Stimulated activated CD4-positive, alpha-beta T cell treated with anti-CD3 and anti-CD28 coated beads, Interleukin-15, amount 100 ng/mL, for 1 hour (primary cell): ENCODE measurements around the gene BCKDHB.
"Not testable (repeated sequence)": the region's sequence is repeated elsewhere in the genome, so short reads cannot be mapped to it uniquely, and the experiment has no call there.

ENCODE experiments used
- DNase-seq, 2 donors: peaks; one replicate each; pipeline ENCODE4 v3.0.0-alpha.2; 2020; ENCODE audit warnings: low read depth in 1 of 2, low spot score in 1 of 2

BCKDHB gene

GRCh38 chr6:80106418-80107235 is at the start of gene BCKDHB:
Gene BCKDHB, plus strand, starts transcription at chr6:80106671. Its CDS starts 23 bp downstream, at chr6:80106694.
- peak; percentile 91 to 94 for DNase-seq

GRCh38 chr6:80060774-80061173 is 45.7 kb upstream of the BCKDHB start:
- no peak for DNase-seq

- not testable (repeated sequence) for DNase-seq
Measured at GRCh38 chr6:80068146-80068545, 38.3 kb upstream of the BCKDHB start.

GRCh38 chr6:80070431-80070830 is 36.0 kb upstream of the BCKDHB start:
- not testable (repeated sequence) for DNase-seq

DNA sequence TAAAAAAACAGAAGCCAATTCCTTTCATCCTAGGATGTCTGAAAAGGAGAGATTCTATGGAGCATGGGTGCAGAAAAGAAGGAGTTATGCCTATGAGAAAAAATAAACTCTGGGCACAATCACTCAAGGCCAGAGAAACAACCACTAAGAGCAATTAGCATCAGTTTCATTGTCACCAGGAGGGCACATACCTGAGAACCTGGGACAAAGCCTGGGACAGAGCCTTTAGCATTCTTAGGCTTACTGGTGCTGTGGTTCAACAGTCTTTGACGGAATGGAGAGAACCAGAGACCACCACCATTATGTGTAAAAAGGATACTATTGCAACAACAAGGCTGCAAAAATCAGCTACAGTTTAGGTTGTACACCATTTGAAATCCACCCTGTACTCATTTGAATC is 29.4 kb upstream of the BCKDHB start:
- DNase-seq = no peak

- DNase-seq = no peak
Measured at GRCh38 chr6:80088637-80089036, 17.8 kb upstream of the BCKDHB start.

GRCh38 chr6:80091506-80091905 is 15.0 kb upstream of the BCKDHB start:
- DNase-seq = no peak

DNA sequence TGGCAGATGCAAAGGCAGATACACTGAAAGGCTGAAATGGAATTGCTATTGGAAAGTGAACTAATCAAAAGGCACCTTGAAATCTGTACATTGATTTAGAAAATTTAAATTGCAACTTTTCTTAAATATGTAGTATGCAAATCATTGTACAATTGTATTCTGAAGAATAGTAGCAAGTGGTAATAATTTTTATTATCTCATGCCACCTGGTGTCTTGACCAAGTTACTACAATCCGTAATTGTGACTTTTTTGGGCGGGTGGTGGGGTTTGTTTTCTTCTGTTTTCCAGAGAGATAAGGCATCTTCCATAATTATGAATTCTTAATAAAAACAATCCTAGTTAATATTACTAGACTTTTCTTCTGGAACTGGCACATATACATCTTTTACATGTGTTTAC is 12.5 kb upstream of the BCKDHB start:
- DNase-seq = no peak

- DNase-seq = no peak
Measured at GRCh38 chr6:80095600-80095999, 10.9 kb upstream of the BCKDHB start.

DNA sequence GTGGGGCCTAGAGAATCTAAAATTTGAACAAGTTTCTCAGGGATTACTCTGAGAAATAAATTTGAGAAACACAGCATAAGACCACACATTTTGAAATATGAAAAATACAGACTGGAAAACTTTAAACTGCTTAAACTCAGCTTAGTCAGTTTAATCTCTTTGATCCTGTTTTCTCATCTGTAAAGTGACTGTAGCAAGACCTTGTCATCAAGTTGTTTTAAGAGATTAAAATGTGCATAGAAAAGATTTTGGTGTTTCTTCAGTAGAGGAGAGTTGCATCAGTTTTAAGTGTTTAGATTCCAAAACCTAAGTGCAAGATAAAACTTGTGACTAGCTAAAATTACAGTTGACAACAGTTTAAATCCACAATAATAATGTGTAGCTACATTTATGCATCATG is 8.1 kb upstream of the BCKDHB start:
- no peak for DNase-seq

DNA sequence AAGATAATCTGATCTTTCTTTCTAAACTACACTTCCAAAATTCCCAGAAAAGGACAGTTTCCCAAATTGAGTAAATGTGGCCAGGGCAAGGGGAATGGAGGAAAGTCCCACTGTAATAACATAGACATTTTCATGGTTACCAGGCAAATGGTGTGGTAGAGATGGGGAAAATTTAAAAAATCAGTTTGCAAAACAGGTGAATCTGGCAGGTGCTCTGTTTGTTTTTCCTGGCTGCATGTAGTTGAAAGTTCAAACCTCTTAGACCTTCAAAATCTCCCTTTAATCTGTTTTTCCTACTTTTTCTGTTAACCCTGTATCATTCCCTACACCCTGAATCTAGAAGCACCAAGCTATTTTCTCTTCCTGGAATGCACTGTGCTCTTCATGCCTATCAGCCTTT is 2.0 kb upstream of the BCKDHB start:
- DNase-seq = no peak

DNA sequence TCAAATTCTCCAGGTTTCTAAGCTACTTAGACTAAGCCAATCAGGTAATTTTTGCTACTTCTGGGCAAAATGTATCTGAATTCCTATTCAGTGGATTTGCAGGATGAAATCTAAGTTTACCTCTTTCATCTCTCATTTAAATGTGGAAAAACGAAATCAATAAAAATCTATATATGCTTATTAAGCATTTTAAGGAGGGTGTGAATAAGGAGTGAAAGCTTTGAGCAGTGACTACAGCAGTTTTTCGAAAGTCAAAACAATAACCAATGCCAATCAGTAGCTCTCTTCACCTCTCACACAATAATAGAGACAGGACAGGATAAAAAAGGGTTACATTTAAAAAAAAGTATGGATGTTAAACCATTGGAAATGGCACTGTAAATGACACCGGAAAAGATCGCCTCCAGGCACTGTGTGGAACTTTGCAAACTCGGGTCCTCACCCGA is 476 bp upstream of the BCKDHB start:
- DNase-seq = no peak

GRCh38 chr6:80122576-80122975 is 16.1 kb downstream of the BCKDHB start:
- DNase-seq = not testable (repeated sequence)

DNA sequence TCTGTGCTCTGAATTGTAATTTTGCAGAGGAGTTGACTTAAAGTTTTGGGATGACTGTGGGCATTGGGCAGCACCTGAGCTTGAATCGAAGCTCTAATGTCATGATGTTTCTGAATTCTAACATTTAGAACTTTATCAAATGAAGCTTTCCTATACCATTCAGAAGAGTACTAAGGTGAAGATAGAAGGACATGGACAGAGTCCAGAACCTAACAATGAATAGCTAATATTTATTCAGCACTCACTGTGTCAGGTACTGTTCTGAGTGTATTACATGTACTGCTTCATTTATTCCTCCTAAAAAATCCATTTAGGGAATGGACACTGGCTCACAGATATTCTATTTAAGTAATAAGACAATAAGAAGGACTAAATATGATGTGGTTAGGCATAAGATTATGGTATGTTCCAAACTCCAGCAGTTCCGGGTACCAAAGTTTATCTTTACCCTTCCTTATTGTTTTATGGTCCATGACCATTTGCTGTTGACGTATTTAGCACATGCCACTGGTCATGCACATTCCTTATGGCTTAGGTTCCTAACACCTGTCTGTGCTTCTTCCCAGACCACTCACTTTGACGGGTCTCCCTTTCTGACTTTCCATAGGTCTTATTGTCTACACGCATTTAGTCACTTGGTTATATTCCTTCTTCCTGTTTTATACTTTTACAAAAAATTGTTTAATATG is 20.3 kb downstream of the BCKDHB start:
- no peak for DNase-seq

DNA sequence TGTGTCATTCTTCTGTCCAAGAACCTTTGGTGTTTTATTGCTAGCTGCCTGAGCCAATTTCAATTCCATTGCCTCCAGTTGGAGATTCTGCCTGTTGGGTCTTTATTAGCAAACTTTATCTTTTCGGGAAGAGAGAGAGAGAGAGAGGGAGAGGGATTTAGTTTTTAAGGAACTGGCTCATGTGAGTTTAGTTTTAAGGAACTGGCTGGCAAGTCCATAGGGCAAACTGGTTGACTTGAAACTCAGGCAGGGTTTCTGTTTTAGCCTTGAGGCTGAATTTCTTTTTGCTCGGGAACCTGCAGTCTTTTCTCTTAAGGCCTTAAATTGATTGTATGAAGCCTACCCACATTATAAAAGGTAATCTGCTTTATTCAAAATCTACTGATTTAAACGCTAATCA is 23.0 kb downstream of the BCKDHB start:
- no peak for DNase-seq

GRCh38 chr6:80133020-80133419 is 26.5 kb downstream of the BCKDHB start:
- DNase-seq = no peak

- DNase-seq = no peak
Measured at GRCh38 chr6:80134065-80134464, 27.6 kb downstream of the BCKDHB start.

- no peak for DNase-seq
Measured at GRCh38 chr6:80142586-80142985, 36.1 kb downstream of the BCKDHB start.

DNA sequence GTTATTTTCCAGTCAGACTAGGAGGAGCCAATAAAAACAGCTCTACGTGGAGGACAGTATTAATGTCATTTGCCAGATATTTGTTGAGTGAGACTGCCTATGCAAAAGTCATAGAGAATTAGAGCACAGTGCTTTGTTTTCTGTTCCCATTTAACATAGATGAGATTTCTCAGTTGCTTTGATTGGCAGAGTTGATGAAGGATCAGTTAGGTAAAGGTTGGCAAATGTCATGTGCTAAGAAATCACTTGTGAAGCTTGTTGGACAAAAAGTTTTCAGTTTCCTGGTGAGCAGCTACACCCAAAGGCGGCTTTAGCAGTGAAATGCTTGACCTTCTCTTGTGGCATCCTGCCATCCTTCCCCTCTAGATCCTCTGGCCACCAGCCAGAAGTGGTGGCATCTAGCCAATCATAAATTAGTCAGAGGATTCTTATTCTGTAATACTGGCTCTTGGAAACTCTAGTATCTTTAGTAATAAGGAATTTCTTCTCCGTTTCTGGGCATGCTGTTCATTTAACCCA is 37.0 kb downstream of the BCKDHB start:
- no peak for DNase-seq

DNA sequence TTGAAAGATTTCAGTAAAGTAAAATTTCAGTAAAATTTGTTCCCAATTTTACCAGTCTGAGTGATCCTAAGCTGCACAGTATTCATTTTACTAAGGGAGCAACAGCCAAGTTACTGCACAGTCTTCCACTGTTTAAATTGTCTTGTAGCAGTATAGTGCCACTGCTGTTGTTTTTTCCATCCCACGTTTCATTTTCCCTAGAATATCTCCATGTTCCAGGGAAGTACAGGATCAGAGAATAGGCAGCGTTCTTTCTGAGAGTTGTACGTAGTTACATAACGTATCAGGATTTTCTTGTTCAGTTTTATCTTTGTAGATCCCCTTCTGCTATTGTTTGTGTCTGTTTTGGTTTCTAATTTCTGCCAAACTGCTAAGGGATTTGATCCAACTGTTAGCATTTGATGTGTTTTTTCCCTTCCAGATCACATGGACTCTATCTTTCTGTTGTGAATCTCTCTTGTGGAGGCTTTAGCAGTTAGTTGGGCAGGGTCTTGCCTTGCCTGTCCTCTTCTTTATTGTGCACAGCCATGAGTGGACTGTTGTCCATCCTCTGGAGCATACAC is 38.4 kb downstream of the BCKDHB start:
- DNase-seq = no peak

- DNase-seq = no peak
Measured at GRCh38 chr6:80145509-80145908, 39.0 kb downstream of the BCKDHB start.

DNA sequence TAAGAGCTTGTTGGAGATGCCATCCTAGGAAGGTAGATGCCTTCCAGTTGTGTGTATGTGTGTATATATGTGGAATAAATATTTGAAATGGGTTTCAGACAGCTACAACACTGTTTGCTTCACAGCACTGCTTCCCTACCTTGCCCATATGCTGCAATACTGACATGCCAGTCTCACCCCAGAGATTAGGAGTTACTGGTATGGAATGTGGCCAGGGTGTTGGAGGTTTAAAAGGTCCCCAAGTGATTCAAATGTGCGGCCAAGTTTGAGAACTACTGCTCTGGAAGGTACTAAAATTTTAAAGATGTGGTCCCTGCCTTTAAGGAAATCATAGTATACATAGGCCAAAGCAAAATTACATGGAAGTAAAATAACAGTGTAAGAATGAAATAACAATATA is 39.5 kb downstream of the BCKDHB start:
- no peak for DNase-seq
